ENCODE data around the gene OBSCN.

OBSCN gene

DNA sequence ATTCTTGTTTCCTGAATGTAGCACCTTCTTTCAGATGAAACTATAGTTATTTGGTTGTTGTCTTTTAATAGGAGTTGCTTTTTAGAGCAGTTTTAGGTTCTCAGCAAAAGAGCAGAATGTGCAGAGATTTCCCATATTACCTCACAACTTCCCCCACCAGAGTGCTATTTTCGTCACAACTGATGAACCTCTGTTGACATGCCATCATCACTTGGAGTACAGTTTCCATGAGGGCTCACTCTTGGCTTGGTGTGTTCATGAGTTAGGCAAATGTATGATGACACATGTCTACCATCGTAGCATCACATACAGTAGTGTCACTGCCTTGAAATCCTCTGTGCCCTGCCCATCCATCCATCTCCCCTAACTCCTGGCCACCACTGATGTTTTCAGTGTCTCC lies 38.5 kb upstream of the OBSCN start:
- DNase-seq (ENCODE audit: low read depth in 2 of 3, low spot score in 1 of 3) = no peak

DNA sequence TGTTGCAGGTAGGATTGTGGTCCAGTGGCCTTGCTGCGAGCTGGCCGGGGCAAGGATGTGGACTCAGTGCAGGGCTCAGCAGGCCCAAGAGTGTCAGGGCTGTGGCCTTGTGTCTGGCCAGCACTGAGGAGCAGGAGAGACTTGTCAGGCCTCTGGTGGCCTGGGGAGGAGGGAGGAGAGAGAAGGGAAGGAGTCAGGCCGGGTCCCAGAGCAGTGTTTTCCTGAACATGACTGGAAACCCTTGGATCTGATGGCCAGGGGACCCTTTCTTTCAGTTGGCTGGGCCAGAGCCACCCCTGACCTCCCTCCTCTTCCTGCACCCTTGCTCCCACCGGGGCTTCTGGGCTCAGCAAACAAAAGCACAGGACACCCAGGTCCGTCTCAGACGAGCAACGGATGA lies 37.2 kb upstream of the OBSCN start:
- no peak for DNase-seq (ENCODE audit: low read depth in 2 of 3, low spot score in 1 of 3)

DNA sequence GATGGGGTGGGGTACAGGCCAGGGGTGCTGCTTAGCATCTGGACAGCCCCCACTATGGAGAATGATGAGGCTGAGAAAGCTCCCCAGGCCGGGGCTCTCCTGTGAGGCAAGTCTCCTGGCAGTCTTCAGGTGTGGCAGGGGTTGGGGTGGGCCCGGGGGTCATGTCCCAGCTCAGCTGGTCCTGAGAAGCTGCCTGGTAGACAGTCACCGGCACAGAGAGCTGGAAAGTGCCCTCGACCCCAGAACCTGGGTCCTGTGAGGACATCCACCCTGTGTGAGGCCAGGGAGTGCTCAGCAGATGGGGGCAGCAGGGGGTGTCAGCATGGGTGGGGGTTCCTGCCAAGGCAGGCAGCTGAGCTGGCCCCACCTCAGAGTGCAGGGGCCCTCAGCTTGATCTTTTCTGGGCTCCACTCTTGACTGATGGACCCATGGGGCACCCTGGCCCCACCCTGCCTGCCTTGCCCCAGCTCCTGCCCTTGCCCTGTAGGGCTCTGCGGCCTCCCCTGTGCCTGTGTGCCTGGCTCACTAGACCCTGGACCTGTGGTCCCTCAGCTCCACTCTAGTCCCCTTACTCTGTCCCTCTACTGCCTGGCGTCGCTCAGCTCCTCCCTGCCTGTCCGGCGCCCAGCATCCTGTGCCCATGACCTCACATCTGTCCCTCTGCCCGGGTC lies 36.5 kb upstream of the OBSCN start:
- no peak for DNase-seq (ENCODE audit: low read depth in 2 of 3, low spot score in 1 of 3)

DNA sequence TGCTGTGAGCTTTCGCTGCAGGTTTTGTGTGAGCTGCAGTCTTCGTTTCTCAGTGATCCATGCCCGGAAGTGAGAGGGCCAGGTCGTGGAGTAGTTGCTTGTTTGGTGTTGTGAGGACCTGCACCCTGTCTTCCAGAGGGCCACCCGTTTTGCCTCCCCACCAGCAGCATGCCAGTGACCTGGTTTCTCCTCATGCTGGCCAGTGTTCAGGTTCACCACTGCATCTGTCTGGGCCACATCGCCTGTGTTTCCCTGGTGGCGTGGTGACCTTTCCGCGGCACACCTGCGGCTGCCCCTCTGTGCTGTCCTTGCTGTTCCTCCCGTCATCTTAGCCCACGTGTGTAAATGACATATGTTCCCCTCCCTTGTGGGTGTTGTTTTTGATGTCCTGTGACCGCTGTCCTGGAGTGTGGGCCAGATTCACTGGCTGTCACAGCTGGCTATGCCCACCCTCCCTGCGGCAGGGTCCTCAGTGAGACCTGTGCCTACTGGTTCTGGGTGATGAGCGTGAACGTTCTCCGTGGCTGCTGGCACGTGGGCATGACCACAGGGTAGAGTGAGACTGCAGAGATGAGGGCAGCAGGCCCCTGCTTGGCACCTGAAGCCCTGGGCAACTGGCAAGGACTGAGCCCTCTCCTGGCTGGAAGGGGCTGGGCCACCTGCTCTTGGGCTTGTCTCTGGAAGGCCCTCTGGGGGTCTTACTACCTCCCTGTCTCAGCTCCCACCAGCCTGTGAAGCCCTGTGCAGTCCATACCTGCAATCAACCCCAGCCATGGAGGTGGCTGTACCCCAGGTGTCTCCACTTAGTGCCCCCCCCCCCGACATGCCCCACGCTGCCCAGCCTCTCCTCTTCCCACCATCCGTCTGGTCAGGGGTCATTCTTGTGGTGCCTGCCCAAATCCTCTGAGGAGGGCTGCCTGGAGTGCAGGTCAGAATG lies 35.0 kb upstream of the OBSCN start:
- no peak for DNase-seq (ENCODE audit: low read depth in 2 of 3, low spot score in 1 of 3)

DNA sequence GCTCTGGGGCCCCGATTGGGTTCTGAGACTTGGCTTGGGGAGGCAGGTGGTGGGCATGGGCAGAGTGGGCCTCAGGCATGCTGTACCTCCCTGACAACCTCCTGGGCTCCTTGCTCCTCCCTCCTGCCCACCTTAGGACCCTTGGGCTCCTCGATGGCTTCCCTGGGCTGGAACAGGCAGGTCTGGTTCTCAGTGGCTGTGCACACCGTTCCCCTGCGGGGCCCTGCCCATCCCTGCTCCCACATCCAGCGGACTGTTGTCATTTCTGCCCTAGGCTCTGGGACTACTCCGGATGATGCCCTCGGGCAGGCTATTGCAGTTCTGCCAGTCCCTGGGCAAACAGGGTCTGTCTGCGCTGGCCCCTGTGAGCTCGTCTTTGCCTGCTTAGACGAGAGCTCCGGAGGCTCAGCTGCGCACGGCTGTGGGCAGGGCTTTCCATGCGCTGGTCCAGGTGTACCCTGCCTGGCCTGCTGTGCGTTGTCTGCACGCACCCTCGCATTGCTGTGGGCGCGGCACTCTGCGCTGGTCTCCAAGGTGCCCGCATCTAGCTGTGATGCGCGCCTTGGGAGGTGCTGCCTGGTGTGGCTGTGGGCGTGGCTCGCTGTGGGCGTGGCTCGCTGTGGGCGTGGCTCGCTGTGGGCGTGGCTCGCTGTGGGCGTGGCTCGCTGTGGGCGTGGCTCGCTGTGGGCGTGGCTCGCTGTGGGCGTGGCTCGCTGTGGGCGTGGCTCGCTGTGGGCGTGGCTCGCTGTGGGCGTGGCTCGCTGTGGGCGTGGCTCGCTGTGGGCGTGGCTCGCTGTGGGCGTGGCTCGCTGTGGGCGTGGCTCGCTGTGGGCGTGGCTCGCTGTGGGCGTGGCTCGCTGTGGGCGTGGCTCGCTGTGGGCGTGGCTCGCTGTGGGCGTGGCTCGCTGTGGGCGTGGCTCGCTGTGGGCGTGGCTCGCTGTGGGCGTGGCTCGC lies 34.0 kb upstream of the OBSCN start:
- DNase-seq (ENCODE audit: low read depth in 2 of 3, low spot score in 1 of 3) = peak in 1 of 3 donors; percentile 16

DNA sequence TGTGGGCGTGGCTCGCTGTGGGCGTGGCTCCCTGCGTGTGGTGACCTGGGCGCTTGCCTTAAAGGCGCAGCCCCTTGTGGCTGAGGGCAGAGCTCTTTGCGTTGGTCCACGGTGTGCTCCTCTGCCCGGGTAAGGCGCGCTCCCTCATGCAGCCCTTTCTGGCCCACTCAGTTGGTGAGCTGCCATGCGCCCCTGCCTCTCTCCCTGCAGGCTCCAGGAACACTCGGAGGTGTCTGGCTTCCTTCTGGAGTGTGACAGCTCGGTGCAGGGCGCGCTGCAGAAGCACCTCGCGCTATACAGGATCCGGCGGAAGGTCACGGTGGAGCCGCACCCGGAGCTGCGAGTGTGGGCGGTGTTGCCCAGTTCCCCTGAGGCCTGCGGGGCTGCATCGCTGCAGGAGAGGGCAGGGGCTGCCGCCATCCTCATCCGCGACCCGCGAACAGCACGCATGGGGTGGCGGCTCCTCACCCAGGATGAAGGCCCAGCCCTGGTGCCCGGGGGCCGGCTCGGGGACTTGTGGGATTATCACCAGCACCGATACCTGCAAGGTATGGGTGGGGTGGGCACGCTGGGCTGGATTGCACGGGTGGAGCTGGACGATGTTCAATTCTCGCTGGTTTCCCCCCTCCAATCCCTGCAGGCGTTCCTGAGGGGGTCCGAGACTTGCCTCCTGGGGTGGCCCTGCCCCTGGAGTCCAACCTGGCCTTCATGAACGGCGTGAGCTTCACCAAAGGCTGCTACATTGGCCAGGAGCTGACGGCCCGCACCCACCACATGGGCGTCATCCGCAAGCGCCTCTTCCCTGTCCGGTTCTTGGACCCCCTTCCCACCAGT lies 33.1 kb upstream of the OBSCN start:
- DNase-seq (ENCODE audit: low read depth in 2 of 3, low spot score in 1 of 3) = peak in 1 of 3 donors; percentile 13

DNA sequence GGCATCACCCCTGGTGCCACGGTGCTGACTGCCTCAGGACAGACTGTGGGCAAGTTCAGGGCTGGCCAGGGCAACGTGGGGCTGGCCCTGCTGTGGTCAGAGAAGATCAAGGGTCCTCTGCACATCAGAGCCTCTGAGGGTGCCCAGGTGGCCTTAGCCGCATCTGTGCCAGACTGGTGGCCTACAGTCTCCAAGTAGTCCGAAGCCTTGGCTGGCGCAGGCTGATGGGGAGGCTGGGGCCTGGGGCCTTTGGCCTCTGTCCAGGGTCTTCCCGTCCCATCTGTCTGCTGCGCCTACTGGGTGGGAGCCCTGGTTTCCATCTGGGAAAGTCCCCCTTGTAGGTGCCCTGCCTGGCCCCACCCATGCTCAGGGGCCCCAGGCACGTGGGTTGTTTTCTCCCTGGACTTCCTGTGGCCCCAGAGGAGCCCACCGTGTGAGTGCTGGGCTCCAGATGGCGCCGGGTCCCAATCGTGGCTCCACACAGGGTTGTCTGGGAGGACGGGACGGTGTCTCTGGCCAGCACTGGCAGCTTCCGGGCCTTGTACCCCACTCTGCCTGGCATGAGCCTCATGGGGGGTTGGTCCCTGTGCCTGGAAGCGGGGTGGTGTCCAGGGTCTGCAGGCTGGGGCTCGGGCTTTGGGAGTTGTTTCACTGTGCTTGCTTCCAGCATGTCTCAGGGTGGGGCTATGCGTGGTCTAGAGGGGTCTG lies 32.4 kb upstream of the OBSCN start:
- no peak for DNase-seq (ENCODE audit: low read depth in 2 of 3, low spot score in 1 of 3)

DNA sequence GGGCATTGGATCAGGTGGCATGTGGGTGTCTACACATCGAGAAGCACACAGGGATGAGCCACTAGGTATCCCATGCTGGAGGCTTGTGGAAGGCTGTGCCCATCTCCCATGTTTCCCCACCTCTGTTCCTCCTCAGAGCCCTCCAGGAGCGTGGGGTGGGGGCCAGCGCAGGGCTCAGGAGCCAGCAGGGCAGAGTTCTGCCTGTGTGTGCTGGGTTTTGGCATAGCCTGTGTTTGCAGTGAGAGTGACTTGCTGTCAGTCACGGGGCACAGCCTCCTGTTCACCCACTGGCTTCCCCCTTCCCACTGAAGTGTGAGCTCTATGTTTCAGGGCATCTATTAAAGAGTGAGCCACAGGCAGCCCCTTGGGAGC lies 31.8 kb upstream of the OBSCN start:
- DNase-seq (ENCODE audit: low read depth in 2 of 3, low spot score in 1 of 3) = no peak

DNA sequence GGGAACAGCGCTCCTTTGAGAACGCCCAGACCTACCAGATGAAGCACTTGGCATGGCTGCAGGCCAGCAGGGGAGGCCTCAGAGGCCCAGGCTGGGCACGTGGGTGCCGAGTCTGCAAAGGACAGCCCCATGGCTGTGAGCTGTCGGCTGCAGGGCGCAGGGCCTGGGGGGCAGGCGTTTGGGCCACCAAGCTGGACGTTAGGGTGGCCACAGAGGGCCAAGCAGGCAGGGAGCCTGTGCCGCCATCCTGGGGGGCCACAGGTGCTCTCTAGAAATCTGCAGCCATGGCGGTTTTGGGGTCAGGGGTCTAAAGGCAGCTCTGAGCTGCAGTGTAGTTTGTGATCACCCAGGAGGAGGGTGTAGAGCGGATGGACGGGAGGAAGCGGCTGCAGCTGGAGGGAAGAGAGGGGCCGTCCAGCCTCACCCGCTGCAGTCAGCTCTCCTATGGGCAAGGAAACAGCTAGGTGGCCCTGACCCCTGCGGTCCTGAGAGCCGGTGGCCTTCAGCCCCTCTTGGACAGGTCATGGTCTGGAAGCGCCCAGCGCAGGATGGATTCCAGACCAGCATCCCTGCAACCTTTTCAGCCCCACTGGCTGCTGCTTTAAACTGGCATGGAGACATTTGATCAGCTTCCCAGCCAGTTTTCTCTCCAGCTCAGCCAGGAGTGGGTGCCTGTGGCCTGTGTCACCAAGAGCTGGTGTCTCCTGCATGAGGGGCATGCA lies 31.2 kb upstream of the OBSCN start:
- no peak for DNase-seq (ENCODE audit: low read depth in 2 of 3, low spot score in 1 of 3)

DNA sequence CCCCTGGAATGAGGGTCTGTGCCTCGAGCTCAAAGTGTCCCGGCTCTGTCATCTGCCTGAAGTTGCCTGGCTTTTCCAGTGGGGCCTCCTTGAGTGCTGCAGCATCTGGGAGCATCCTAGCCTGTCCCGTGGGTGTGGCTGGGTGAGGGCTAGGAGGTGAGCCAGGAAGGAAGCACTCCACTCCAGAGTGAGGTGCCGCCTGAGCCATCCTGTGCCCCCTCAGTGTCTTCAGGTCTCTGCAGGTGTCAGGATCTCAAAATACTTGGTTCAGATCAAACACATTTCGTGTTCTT lies 30.7 kb upstream of the OBSCN start:
- DNase-seq (ENCODE audit: low read depth in 2 of 3, low spot score in 1 of 3) = no peak

DNA sequence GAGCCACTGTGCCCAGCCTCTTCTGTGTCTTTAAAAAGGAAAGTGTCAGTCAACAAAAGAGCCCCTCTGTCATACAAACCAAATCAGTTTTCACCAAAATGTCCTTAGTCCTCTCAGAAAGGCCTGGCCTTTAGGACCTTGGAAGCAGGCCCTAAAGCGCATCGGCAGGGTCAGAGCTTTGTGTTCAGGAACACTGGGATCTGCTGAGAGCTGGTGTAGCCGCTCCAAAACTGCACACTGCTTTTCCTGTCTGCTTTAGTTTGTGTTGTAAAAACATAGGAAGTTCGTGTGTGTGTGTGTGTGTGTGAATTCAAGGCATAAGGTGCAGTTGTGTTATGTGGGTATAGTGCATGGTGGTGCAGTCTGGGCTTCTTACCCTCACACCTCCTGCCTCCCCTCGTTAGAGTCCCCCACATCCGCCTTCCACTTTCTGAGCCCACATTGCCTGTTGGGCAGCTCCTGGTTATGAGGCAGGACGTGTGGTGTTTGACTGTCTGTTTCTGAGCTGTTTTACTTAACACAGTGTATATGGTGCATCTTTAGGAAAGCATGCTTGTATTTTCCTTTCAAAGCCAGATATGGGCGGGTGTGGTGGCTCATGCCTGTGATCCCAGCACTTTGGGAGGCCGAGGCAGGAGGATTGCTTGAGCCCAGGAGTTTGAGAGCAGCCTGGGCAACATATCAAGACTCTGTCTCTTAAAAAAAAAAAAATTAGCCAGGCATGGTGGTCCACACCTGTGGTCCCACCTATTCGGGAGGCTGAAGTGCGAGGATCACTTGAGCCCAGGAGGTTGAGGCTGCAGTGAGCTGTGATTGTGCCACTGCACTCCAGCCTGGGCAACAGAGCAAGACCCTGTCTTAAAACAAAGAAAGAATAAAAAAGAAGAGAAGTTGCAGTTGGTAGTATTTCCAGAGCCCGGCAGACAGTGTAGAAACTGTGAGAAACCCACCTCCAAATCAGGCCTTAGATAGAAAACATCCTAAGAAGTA lies 29.8 kb upstream of the OBSCN start:
- no peak for DNase-seq (ENCODE audit: low read depth in 2 of 3, low spot score in 1 of 3)

DNA sequence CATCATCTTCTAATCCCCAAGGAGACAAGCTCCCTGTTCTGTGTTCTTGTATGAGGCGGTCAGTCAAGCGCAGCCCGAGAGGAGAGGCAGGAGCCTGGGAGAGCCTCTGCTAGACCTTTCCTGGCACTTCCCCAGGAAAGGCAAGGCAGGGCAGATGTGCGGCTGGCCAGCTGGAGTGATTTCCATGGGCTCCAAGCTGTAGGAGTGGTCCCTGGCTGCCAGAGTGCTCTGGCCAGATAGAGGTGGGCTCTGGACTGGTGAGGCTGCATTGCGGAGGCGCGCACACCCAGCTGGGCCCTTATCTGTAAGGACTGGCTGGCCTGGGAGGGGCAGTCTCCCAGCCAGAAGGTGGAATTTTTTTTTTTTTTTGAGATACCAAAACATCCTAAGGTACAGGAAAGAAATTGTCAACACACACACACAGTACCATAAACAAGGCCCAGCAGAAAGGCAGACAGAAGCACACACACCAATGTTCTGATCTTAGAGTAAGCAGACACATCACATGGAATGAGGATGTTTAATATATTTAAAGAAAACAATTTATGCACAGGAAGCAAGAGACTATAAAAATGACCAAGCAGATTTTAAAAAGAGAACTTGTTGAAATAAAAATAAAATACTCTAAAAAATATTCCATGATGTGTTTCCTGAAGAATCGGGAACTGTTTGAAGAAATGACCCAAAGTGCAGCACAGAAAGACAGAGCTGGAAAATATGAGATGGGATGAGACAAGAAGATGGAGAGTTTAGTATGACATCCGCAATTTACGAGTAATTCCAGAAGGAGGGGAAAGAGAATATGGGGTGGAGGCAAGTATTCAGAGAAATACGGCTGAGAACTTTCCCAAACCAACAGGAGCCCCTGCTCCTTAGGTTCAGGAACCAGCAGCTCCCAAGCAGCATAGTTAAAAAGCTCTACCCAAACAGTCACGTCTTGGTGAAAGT lies 28.8 kb upstream of the OBSCN start:
- no peak for DNase-seq (ENCODE audit: low read depth in 2 of 3, low spot score in 1 of 3)

DNA sequence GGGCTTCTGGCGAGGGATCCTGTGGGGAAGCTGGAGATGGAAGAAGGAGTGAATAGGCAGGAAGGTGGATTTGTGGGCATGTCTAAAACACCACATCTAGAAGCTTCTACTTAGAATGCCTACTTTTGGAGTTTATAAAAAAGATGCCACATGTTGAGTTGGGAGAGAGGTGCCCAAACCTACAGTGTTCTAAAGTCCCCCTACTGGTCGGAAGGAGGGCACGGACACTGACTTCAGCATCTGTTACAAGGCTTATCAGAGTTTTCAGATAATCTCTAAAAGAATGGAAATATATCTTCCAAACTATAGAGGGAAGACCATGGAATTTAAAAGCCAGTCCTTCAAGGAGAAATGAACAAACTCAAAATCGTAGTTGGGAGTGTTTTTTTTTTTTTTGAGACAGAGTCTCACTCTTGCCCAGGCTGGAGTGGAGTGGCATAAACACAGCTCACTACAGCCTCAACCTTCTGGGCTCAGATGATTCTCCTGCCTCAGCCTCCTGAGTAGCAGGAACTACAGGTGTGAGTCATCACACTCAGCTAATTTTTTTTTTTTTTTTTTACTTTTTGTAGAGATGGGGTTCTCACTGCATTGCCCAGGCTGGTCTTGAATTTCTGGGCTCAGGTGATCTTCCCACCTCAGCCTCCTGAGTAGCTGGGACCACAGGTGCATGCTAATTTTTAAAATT lies 27.4 kb upstream of the OBSCN start:
- DNase-seq (ENCODE audit: low read depth in 2 of 3, low spot score in 1 of 3) = no peak

DNA sequence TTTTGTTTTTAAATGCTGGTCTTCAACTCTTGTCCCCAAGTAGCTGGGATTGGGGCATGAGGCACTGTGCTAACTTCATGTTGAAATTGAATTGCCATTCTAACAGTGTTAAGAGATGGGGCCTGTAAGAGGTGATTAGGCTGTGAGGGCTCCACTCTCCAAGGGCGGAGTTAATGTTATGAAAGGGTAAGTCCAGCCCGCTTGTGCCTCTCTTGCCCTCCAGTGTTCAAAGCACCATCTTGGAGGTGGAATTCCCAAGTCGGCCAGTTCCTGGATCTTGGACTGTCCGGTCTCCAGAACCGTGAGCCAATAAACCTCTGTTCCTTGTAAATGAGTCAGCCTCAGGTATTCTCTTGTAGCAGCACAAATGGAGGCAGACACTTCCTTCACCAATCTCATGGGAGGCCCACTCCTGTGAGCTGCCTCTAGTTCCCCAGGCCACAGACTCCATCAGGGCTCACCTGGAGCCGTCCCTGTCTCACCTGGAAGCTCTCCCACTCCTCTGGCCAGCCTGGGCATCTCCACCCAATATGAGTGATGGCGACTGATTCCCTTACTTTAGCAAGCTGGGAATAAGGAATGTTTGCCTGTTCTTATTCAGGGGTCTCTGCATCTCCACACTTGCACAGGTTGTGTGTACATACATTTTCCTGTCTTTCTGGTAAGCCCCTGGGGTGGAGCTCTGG lies 26.7 kb upstream of the OBSCN start:
- DNase-seq (ENCODE audit: low read depth in 2 of 3, low spot score in 1 of 3) = no peak

DNA sequence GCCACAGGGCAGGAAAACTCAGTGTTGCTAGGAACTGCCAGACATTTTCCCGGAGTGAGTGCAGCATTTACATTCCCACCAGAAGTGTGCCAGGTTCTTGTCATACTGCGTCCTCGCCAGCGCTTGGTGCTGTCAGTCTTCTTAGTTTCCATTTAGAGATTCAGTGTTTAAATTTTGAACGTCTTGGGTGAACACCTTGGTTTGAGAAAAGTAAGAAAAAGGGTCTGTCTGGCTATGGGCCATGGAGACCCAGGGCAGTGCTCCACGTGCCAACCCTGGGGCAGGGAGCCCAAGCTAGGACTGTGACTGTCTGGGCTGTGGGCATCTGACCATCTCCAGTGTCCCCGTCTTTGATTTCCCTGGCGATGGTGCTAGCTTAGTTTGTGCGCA lies 26.2 kb upstream of the OBSCN start:
- no peak for DNase-seq (ENCODE audit: low read depth in 2 of 3, low spot score in 1 of 3)

Data from stimulated activated CD4-positive, alpha-beta T cell treated with anti-CD3 and anti-CD28 coated beads, Interleukin-12 subunit alpha, Interleukin-12 subunit beta, amount 100 ng/mL, for 48 hours (primary cell).